DMS79 (cell line): ENCODE results near the gene GP1BB.

ENCODE experiments used
- DNase-seq: peaks from one replicate; lab custom pipeline; 2025; lab: John Stamatoyannopoulos, UW

GP1BB gene

DNA sequence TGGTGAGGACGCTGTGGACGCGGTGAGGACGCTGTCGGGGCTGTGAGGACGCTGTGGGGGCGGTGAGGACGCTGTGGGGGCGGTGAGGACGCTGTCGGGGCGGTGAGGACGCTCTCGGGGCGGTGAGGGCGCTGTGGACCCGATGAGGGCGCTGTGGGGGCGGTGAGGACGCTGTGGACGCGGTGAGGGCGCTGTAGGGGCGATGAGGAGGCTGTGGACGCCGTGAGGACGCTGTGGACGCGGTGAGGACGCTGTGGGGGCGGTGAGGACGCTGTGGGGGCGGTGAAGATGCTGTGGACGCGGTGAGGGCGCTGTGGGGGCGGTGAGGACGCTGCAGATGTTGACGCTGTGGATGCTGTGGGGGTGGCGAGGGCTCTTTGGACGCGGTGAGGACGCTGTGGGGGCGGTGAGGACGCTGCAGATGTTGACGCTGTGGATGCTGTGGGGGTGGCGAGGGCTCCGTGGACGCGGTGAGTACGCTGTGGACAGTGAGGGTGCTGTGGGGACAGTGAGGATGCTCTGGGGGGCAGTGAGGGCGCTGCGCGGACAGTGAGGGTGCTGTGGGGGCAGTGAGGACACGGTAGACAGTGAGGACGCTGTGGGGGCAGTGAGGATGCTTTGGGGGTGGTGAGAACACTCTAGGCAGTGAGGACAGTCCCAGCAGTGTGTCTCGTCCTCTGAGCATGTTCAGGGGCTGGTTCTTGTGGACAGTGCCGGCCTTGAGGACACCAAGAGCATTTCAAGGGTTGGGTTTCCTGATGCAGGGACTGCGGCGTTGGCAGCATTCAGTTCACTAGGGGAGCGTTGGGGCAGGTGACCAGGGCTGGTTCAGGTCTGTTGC, 4.2 kb downstream of the GP1BB start:
- DNase-seq = no peak

- DNase-seq = no peak
These were observed 4.9 kb downstream of the GP1BB start for GRCh38 chr22:19728271-19728670.

- no peak for DNase-seq
These were observed 5.5 kb downstream of the GP1BB start for GRCh38 chr22:19728836-19729235.

DNA sequence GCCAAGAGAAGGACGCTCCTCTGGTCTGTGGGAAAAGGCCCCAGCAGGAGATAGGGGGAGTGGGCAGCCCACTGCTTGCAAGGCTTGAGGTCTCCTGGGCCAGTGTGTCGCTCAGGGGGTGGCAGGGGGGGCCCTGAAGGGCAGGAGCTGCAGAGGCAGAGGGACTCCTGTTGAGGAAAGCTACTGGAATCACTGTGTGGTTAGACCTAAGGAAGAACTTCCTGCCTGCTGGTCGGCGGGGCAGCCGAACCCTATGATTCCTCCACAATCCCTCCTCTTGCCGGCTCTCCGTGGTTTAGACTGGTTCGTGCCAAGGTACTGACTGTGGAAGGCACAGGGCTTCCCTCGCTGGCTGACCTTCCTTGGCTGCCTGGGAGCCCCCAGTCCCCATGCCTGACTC, 6.2 kb downstream of the GP1BB start:
- no peak for DNase-seq

DNA sequence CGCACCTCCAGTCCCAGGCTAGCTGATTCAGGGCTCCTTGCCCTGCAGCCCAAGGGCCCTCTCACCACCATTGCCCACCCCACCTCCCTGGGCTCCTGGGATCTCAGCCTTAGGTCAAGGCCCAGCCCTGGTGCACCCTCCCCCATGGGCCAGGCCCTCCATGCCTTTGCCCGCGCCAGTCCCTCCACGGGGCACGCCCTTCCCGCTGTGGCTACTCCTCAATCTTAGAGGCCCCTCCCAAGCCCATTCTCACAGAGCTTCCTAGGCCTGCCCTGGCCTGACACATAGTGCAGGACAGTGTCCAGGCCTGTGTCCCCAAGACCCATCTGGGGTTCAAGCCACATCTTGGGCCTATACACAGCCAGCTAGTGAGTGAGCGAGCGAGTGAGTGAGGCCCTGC, 6.9 kb downstream of the GP1BB start:
- DNase-seq = no peak

- no peak for DNase-seq
These were observed 7.5 kb downstream of the GP1BB start for GRCh38 chr22:19730655-19731360.

DNA sequence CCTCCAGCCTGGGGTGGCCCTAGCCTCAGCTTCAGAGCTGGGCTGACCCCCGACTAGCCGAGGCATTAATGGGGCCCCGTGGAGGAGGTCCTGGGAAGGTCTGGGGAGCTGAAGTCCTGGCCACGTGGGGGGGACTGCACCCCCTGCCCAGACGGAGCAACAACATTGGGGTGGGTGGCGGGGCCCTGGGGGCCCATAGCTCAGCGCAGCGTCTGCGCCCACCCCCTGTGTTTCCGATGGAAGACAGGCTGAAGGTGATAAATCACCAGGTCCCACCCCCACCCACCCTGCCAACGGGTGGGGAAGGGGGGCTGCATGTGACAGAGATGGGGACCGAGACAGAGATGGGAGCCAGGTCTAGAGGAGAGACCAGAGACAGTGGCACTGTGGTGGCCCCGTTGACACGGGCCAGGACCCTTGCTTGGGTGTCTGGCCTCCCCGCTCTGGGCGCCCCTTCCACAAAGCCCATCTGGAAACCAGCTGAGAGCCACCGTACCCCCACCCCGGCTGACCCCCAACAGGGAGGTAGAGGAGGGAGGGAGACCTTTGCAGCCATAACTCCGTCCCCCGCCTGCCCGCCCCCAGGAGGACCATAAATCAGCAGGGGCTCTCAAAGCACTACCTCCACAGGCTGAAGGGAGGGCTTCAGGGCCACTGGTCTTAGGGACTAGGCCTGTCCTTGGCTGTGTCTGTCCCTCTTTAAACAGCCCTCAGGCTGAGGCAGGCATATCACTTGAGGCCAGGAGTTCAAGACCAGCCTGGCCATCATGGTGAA, 8.2 kb downstream of the GP1BB start:
- no peak for DNase-seq

- DNase-seq = no peak
These were observed 9.2 kb downstream of the GP1BB start for GRCh38 chr22:19732403-19733113.

DNA sequence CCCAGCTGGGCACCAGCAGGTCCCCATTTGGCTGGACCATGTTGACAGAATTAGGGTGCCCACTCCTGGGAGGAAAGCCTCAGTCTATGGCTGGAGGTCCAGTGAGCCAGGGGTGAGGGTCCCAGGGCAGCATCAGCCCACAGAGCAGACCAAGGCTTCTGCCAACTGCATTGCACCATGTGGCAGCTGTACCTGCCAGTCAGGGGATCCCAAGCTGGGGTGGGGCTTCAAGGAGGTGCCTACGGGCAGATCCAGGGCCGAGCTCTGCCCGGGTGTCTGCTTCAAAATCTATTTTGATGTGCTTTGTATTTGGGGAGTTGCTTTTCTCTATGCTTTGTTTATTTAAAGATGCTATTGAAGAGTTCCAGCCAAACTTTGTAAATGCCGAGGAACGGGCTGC, 10.4 kb downstream of the GP1BB start:
- no peak for DNase-seq

- DNase-seq = no peak
These were observed 10.8 kb downstream of the GP1BB start for GRCh38 chr22:19734163-19734562.

DNA sequence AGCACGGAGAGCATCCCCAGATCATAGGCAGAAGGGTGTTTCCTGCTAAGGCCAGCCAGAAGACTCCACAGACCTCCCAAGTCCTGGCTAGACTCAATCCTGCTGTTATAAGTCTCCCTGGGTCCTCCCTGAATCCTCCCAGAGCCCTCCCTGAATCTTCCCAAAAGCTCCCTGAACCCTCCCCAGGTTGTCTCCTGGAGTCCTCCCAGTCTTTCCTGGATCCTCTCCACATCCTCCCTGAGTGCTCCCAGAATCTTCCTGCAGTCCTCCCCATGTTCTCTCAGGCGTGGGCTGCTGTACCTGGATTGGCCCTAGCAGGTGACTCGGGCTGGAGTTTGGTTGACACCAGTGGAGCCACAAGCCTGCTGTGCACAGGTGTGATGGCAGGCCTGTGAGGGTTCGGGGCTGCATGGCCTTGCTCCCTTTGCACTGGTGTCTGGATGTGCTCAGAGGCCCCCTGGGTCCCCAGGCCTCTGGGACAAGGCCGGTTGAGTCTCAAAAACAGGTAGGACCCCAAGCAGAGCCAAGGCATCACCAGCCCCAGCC, 11.6 kb downstream of the GP1BB start:
- DNase-seq = no peak

DNA sequence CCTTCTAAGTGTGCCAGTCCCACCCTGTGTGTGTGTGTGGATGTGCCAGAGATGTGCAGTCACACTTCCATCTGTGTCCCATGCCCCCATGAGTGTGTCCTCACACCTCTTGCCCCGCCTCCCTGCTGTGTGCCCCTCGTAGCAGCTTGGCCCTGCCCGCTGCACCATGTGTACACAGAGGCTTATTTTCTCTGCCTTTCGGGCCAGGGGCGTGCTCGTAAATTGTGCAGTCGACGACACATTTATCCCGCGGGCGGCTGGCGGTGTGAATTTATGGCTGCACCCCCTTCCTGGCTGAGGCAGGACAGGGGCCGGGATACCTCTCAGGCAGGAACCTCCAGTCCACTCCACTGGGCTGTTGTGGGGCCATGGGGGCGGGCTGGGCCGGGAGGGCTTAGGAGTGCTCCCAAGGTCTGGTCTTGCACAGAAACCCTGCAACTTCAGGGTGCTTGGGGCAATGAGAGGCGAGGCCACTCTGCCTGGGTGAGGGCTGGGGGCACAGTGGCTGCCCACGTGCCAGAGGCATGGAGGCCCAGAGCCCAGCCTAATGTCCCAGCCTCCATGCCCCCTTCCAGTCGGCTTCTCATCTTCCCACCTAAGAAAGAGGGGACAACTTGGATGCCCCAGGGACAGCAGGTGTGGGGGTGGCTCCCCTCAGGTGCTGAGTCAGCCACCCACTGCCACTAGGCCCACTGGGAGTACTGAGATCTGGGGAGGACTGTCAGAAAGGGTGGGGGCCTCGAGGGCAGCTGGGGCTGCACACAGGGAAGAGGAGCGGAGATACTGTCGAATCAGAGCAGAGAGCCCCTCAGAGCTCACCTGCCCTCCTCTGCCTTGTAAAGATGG, 12.5 kb downstream of the GP1BB start:
- no peak for DNase-seq

DNA sequence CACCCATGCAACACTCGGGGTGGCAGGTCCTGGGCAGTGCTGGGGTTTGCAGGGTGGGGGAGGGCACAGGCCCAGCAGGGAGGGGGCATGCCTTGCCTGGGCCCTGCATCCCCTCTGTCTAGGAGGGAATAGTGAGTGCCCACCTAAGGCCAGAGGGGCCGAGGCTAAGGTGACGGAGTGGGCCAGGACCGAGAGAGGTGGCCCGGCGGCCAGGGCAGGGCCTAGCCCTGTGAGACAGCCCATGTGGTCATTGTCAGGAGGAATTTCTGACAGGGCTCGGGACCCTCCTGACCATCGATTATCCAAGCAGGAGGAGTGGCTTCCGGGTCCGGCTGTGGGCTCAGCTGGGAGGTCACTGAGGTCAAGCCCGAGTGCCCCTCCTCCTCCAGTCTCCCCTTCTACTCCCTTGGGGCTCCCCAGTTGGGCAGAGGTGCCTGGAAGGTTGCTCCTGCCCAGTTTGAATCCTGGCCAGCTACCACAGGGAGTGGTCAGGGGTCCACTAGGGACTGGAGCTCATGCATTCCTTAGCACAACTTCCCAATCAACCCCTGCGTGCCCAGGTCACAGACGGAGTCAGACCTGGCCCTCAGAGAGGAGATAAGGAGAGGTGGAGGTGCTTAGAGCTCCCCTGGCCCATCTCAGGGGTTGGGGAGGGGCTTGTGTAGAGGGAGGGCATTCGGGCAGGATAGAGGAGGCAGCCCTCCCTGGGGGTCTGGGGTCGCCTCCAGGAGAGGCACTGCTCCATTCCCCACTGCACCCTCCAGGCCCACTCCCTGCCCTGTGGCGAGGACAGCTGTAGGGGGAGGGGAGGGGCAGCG, 14.7 kb downstream of the GP1BB start:
- no peak for DNase-seq

GRCh38 chr22:19738664-19739447, 15.5 kb downstream of the GP1BB start:
- DNase-seq = no peak

DNA sequence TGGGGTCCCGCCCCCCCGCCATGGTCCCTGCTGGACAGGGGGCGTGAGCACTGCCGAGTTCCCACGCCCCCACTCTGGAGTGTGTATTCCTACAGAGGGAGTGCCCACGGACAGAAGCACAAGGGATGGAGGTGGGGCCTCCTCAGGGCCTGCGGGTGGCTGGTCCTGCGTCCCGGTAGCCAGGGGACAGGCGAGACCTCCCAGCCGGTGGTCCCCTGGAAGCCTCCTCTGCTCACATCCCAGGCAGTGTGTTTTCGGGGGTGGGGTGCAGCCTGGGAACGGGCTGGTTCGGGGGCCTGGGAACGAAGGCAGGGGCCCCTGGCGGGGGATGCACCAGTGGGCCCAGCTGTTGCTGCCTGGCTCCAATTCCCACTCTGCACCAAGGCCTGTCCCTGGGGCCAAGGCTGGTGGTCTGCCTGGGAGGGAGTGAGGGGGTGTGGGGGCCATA, 16.1 kb downstream of the GP1BB start:
- DNase-seq = no peak

DNA sequence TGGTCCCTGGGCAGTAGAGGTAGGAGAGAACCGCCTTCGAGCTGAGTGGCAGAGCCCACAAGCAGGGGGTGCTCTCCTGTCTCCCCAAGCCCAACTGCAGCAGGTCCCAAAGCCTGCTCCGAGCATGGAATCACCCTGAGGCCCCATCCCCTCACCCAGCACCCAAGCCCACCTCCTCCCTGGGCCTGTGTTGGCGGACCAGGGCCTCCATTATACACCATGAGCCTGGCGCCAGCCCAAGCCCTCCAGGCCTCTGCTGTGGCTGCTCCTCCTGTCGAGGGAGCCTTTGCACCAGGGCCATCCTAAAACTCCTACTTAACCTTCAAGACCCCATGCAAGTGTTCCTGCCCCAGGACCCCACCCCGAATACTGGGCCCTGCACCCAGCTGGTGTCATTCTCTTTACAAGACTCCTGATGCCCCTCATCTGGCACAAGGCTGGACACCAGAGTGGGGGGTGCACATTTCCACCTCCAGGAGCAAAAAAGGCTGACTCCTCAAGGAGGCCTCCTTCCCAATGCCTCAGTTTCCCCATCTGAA, 16.6 kb downstream of the GP1BB start:
- no peak for DNase-seq

DNA sequence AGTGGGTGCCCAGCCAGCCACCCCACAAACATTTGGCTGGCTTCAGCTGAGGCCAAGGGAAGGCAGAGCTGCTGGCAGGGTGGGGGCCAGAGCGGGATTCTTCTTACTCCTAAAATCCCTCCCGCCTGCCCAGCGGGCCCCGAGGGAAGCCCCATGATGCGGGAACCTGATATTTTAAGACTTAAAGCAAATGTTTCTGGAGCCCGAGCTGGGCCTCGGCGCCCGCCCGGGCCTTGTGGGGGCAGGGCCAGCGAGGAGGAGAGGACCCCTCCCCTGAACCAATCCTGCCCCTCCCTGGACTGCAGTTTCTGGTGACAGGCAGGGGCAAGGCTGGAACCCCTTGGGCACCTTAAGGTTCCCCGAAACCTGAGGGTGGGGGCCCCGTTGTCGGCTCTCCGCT, 17.2 kb downstream of the GP1BB start:
- no peak for DNase-seq

DNA sequence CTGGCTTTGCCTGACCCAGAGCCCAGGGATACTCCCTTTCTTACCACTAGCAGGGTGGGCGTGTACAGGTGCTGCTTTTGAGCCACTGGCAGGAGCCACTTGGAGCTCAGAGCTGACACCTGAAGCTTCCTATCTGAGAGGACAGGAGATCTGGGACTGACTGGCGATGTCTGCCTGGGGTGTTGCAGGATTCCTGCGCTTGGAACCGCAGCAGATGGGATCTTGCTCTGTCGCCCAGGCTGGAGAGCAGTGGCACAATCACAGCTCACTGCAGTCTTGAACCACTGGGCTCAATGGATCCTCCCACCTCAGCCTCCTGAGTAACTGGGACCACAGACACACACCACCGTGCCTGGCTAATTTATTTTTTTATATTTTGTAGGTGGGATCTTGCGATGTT, 17.7 kb downstream of the GP1BB start:
- DNase-seq = no peak
